Kidney epithelial cell (primary cell): ENCODE data around the gene GABRP. TPM values are rescaled to one million over a fixed set of nuclear protein-coding genes. Genes with fewer than 3 reads are reported as not detected.
"Not testable (repeated sequence)": the region's sequence is repeated elsewhere in the genome, so short reads cannot be mapped to it uniquely, and the experiment has no call there.

Experiments
- DNase-seq: peaks from one replicate; pipeline ENCODE4 v3.0.0-alpha.2; 2010; ENCODE audit warnings: low read depth
- H3K27me3 ChIP-seq: 2 replicates; pipeline ENCODE4 v1.6.0; 2011; ENCODE audit warnings: low read length; ENCODE audit not compliant: control insufficient read depth, insufficient read depth
- H3K36me3 ChIP-seq: 2 replicates; pipeline ENCODE4 v1.5.1; 2011; ENCODE audit warnings: low read length; ENCODE audit not compliant: control insufficient read depth, insufficient read depth
- H3K4me3 ChIP-seq: 2 replicates; pipeline ENCODE4 v1.5.1; 2011; ENCODE audit warnings: low read depth, mild to moderate bottlenecking, control low read depth, low read length
- CTCF ChIP-seq: IDR thresholded peaks from 2 replicates; pipeline ENCODE4 v1.5.1; 2011; ENCODE audit warnings: mild to moderate bottlenecking, moderate library complexity, low read length, control low read depth, inconsistent platforms; ENCODE audit not compliant: insufficient read depth, poor library complexity, severe bottlenecking
- total RNA-seq: library from RNA; depleted of rRNA; stranded (reverse); fragments of >200 nt; gene quantifications from 2 replicates; pipeline ENCODE4 v1.2.3, GENCODE V29; 2015

The GABRP gene
- total RNA-seq, 1 donor from 2014 or later, result 0.50 TPM

- TF ChIP-seq CTCF, result no peak
- Histone ChIP-seq H3K27me3 (peaks cover 14% of the 10 kb centered on the region), H3K36me3 (no peaks in the 10 kb centered on the region), H3K4me3 (no peak overlapping the region)
- DNase-seq, result no peak
Measured at GRCh38 chr5:170751631-170752030, 31.9 kb upstream of the GABRP start.

DNA sequence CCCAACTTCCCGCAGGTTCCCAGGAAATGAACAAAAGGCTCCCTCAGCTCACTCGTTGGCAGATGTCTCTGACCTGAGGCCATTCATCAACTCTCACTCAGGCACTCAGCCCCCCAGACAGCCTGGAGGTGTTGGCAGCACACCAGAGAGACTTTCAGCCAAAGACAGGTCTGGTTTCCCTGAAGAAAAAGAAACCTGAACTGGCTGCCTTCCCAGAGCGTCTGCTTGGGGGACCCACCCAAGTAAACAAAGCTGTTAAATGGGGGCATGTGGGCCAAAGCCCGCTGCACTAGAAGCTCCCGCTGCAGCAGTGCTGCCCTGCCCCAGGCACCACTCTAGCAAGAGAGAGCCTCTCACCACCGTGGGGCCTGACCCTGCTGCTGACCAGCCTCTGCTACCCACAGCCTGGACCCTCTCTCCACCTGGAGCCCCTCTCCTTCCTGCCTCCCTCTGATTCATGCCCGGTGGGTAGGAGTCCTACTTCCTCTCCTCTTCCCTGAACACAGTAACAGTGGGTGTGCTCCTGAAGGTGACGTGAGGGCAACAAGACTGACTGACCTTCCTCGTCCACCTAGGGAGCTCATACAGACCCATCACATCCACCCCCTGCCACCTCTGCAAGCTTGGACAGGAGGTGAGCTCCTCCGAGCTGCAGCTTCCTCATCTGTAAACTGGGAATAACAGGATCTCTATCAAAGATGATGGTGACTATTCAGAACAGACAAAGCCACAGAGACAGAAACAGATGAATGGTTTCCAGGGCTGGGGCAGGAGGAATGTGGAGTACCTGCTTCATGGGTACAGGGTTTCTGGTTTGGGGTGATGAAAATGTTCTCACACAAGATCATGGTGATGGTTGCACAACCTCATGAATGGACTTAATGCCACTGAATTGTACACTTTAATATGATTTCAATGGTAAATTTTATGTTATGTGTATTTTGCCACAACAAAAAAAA is 31.0 kb upstream of the GABRP start:
- peaks cover 14% of the 10 kb centered on the region for H3K27me3 ChIP-seq
- DNase-seq, result no peak

GRCh38 chr5:170753311-170753710 is 30.2 kb upstream of the GABRP start:
- DNase-seq, result no peak
- H3K27me3 ChIP-seq, result peaks cover 14% of the 10 kb centered on the region
- H3K4me3 ChIP-seq, result no peak overlapping the region
- no peaks in the 10 kb centered on the region for H3K36me3 ChIP-seq
- TF ChIP-seq CTCF, result no peak

More for the DNA sequence above, 31.0 kb upstream of the GABRP start:
- TF ChIP-seq CTCF, result no peak
- no peak overlapping the region for H3K4me3 ChIP-seq
- no peaks in the 10 kb centered on the region for H3K36me3 ChIP-seq

DNA sequence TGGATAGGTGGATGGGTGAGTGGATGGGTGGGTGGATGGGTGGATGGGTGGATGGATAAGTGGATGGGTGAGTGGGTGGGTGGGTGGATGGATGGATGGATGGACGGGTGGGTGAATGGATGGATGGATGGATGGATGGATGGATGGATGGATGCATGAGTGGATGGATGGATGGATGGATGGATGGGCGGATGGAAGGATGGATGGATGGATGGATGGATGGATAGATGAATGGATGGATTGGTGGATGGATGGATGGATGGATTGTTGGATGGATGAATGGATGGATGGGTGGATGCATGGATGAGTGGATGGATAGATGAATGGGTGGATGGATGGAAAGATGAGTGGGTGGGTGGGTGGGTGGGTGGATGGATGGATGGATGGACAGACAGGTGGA is 29.0 kb upstream of the GABRP start:
- H3K36me3 ChIP-seq, H3K4me3 ChIP-seq, H3K27me3 ChIP-seq, DNase-seq: not testable (repeated sequence)

GRCh38 chr5:170755679-170756456 is 27.7 kb upstream of the GABRP start:
- H3K27me3 ChIP-seq, result peaks cover 3% of the 10 kb centered on the region
- DNase-seq, result no peak
- no peak for TF ChIP-seq CTCF
- no peaks in the 10 kb centered on the region for H3K36me3 ChIP-seq
- H3K4me3 ChIP-seq, result no peak overlapping the region

DNA sequence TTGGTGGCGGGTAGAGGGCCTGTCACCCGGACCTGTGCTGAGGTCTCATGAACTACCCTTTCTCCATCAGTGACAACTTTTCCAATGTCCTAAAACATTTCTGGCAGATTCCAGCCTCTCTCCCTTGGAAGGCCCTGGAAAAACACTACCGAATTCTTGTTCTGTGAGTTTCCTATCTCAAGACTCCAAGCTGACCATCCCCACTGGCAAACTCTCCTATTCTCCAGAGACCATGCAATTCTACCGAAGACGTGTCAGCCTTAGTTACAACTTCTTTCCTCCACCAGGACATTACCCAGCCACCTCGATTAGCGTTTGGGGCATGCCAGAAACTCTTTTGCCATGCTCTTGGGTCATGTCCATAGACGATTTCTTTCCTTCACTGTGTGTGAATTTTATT is 26.8 kb upstream of the GABRP start:
- Histone ChIP-seq H3K36me3 (no peaks in the 10 kb centered on the region), H3K27me3 (no peaks in the 10 kb centered on the region), H3K4me3 (no peak overlapping the region)
- no peak for DNase-seq
- TF ChIP-seq CTCF, result no peak
